NB4 (cell line): ENCODE measurements around the gene CDC23.

ENCODE experiments used
- DNase-seq: peaks from one replicate; pipeline ENCODE4 v3.0.0; 2010; ENCODE audit warnings: low read depth
- H3K4me3 ChIP-seq: one replicate; pipeline ENCODE4 v1.5.1; 2011; ENCODE audit warnings: mild to moderate bottlenecking, low read depth, low read length, moderate library complexity
- MYC ChIP-seq: IDR thresholded peaks from 2 replicates; pipeline ENCODE4 v1.6.1; 2011; ENCODE audit warnings: low read depth, low read length
- POLR2A ChIP-seq: IDR thresholded peaks from 2 replicates; pipeline ENCODE4 v1.6.1; 2011; ENCODE audit warnings: mild to moderate bottlenecking; ENCODE audit not compliant: insufficient read length; ENCODE audit errors: extremely low read depth
- TF ChIP-seq, protein P1 (sequence below): IDR thresholded peaks from one replicate; pipeline ENCODE4 v1.5.1; 2012; ENCODE audit warnings: low read depth, low read length
- TF ChIP-seq, protein P2 (sequence below): IDR thresholded peaks from 2 replicates; pipeline ENCODE4 v1.6.1; 2011; ENCODE audit warnings: low read depth, low read length

The CDC23 gene

DNA sequence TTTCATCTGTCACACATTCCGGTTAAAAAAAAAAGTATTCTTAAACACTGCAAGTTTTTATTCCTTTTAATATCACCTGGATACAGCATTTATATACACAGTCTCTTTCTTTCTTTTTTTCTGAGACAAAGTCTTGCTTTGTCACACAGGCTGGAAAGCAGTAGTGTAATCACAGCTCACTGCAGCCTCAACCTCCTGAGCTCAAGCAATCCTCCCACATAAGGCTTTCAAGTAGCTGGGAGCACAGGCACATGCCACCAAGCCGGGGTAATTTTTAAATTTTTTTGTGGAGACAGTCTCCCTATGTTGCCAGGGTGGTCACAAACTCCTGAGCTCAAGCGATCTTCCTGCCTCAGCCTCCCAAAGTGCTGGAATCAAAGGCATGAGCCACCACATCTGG lies 20.3 kb downstream of the CDC23 start:
- TF ChIP-seq MYC: no peak
- no peak for TF ChIP-seq POLR2A
- TF ChIP-seq, protein P1, sequence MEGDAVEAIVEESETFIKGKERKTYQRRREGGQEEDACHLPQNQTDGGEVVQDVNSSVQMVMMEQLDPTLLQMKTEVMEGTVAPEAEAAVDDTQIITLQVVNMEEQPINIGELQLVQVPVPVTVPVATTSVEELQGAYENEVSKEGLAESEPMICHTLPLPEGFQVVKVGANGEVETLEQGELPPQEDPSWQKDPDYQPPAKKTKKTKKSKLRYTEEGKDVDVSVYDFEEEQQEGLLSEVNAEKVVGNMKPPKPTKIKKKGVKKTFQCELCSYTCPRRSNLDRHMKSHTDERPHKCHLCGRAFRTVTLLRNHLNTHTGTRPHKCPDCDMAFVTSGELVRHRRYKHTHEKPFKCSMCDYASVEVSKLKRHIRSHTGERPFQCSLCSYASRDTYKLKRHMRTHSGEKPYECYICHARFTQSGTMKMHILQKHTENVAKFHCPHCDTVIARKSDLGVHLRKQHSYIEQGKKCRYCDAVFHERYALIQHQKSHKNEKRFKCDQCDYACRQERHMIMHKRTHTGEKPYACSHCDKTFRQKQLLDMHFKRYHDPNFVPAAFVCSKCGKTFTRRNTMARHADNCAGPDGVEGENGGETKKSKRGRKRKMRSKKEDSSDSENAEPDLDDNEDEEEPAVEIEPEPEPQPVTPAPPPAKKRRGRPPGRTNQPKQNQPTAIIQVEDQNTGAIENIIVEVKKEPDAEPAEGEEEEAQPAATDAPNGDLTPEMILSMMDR: no peak
- TF ChIP-seq, protein P2, sequence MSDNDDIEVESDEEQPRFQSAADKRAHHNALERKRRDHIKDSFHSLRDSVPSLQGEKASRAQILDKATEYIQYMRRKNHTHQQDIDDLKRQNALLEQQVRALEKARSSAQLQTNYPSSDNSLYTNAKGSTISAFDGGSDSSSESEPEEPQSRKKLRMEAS: no peak
- no peak for DNase-seq
- H3K4me3 ChIP-seq: no peak overlapping the region

DNA sequence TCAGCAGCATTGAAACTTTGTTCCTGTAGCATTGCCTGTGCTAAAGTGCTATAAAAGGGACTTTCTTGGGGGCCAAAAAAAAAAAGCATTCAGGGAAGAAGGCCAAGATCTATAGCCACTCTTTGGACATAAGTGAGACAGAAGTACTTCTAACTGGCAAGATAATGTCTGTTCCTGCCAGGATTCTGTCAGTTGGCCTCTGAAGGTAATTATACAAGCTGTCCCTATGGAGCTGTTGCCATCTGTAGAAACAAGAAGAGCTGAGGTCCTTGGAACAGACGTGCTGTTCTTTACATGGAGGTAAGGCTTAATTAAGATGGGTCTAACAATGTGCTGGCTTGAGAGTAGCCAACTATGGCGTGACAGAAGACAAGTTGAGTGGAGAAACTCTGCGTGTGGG lies 24.5 kb downstream of the CDC23 start:
- TF ChIP-seq POLR2A: no peak
- TF ChIP-seq, protein P1: no peak
- TF ChIP-seq, protein P2: no peak
- TF ChIP-seq MYC: no peak
- H3K4me3 ChIP-seq: no peak overlapping the region
- DNase-seq: no peak

DNA sequence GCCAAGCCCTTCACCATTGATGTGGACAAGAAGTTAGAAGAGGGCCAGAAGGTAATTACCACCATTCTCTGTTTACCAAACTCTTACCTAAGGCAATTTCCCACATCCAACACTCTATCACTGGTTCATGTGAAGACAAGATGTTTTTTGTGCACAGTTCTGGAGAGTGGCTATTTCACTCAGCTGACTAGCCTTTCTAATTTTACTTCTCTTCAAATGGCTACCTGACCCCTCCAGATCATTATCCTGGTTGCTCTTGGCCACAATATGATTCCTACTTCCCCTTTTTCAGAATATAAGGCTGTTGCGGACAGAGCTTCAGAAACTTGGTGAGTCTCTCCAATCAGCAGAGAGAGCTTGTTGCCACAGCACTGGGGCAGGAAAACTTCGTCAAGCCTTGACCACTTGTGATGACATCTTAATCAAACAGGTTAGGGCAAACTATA lies 27.1 kb downstream of the CDC23 start:
- DNase-seq: peak; percentile 88
- TF ChIP-seq, protein P2: no peak
- TF ChIP-seq POLR2A (no peak), MYC (no peak)
- TF ChIP-seq, protein P1: no peak
- H3K4me3 ChIP-seq: no peak overlapping the region

DNA sequence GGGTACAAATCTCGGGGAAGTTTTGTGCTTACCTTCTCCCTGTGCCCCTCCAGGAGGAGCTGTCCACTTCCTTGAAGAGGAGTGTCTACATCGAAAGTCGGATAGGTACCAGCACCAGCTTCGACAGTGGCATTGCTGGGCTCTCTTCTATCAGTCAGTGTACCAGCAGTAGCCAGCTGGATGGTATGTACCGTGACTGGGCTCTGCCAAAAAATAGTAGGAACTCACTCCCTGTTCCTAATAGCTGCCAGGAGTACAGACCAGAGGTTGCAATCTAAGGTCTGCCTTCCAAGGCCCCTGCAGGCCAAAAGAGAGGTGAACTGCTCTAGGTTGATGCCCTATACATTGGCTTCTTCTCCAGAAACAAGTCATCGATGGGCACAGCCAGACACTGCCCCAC lies 30.3 kb downstream of the CDC23 start:
- TF ChIP-seq, protein P1: no peak
- TF ChIP-seq MYC (no peak), POLR2A (no peak)
- TF ChIP-seq, protein P2: no peak
- no peak overlapping the region for H3K4me3 ChIP-seq
- DNase-seq: no peak

DNA sequence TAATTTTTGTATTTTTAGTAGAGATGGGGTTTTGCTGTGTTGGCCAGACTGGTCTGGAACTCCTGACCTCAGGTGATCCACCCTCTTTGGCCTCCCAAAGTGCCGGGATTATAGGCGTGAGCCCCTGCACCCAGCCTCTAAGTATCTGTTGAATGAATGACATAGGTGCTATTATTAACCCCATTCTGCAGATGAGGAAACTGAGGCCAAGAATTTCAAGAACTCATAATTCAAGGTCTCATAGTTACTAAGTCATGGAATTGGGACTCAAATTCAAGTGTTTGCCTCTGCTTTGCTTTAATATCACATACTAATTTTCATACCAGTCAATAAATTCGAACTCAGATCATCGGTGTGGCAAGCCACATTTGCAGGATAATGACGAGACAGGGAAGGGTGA lies 32.3 kb downstream of the CDC23 start:
- no peak for TF ChIP-seq POLR2A
- TF ChIP-seq, protein P2: no peak
- TF ChIP-seq, protein P1: no peak
- TF ChIP-seq MYC: no peak
- DNase-seq: no peak
- no peak overlapping the region for H3K4me3 ChIP-seq
